Neural cell (in vitro differentiated cells): ENCODE results near the gene ADH5. TPM values are rescaled to one million over a fixed set of nuclear protein-coding genes. Genes with fewer than 3 reads are reported as not detected.
"Not testable (repeated sequence)": the region's sequence is repeated elsewhere in the genome, so short reads cannot be mapped to it uniquely, and the experiment has no call there.

ENCODE experiments used
- H2AFZ ChIP-seq: fragments of 200-600, 300-800 bp; sonication (generic), shearing (Covaris generic); 2 replicates; pipeline ENCODE4 v1.6.0; 2014; ENCODE audit warnings: low read depth, mild to moderate bottlenecking, antibody characterized with exemption, low read length, moderate library complexity
- H3F3A ChIP-seq: fragments of 200-600 bp; shearing (Covaris generic); 2 replicates; pipeline ENCODE4 v1.6.1; 2016; ENCODE audit warnings: mild to moderate bottlenecking, moderate library complexity, mixed read lengths, antibody characterized with exemption, low read length; ENCODE audit not compliant: insufficient read depth, poor library complexity, severe bottlenecking
- H3K27ac ChIP-seq: fragments of 200-600, 300-800 bp; sonication (generic), shearing (Covaris generic); 2 replicates; pipeline ENCODE4 v1.5.1; 2014; ENCODE audit warnings: mild to moderate bottlenecking, low read length, moderate library complexity
- H3K27me3 ChIP-seq: fragments of 300-800, 200-600 bp; sonication (generic), shearing (Covaris generic); 2 replicates; pipeline ENCODE4 v1.6.0; 2014; ENCODE audit warnings: mild to moderate bottlenecking, low read depth, low read length, moderate library complexity; ENCODE audit not compliant: insufficient read depth
- H3K36me3 ChIP-seq: fragments of 300-800, 200-600 bp; sonication (generic), shearing (Covaris generic); 2 replicates; pipeline ENCODE4 v1.5.1; 2014; ENCODE audit warnings: mild to moderate bottlenecking, antibody characterized with exemption, low read length, moderate library complexity; ENCODE audit not compliant: insufficient read depth
- H3K4me2 ChIP-seq: fragments of 300-800, 200-600 bp; sonication (generic), shearing (Covaris generic); 2 replicates; pipeline ENCODE4 v1.6.0; 2014; ENCODE audit warnings: mild to moderate bottlenecking, low read length
- H3K4me3 ChIP-seq: fragments of 300-800, 200-600 bp; sonication (generic), shearing (Covaris generic); 2 replicates; pipeline ENCODE4 v1.5.1; 2014; ENCODE audit warnings: mild to moderate bottlenecking, low read length, moderate library complexity
- H3K79me2 ChIP-seq: fragments of 200-600 bp; shearing (Covaris generic); replicated peaks from 2 replicates; pipeline ENCODE4 v1.6.0; 2014; ENCODE audit warnings: mild to moderate bottlenecking, low read length, moderate library complexity; ENCODE audit not compliant: insufficient read depth
- H3K9ac ChIP-seq: fragments of 300-800, 200-600 bp; sonication (generic), shearing (Covaris generic); 2 replicates; pipeline ENCODE4 v1.6.1; 2016; ENCODE audit warnings: mild to moderate bottlenecking, low read length, mixed read lengths
- H3K9me2 ChIP-seq: fragments of 200-600 bp; shearing (Covaris generic); 2 replicates; pipeline ENCODE4 v1.6.1; 2016; ENCODE audit warnings: mild to moderate bottlenecking, low read length, mixed read lengths; ENCODE audit not compliant: insufficient read depth
- H3K9me3 ChIP-seq: fragments of 200-600, 300-800 bp; sonication (generic), shearing (Covaris generic); 2 replicates; pipeline ENCODE4 v1.6.1; 2016; ENCODE audit warnings: mild to moderate bottlenecking, mixed run types, low read length, moderate library complexity, mixed read lengths
- H4K20me1 ChIP-seq: fragments of 200-600 bp; shearing (Covaris generic); 2 replicates; pipeline ENCODE4 v1.6.1; 2016; ENCODE audit warnings: mild to moderate bottlenecking, mixed run types; ENCODE audit not compliant: insufficient read depth
- EP300 ChIP-seq: fragments of 450-650 bp; conservative IDR thresholded peaks from 2 replicates; pipeline ENCODE4 v1.6.1; 2014; ENCODE audit warnings: antibody characterized with exemption, mild to moderate bottlenecking, moderate library complexity; ENCODE audit not compliant: poor library complexity, severe bottlenecking
- EZH2 ChIP-seq: fragments of 200-600, 300-800 bp; shearing (Covaris generic), sonication (generic); IDR thresholded peaks from 2 replicates; pipeline ENCODE4 v1.6.1; 2014; ENCODE audit warnings: antibody characterized with exemption, low read length, borderline replicate concordance, mild to moderate bottlenecking; ENCODE audit not compliant: insufficient read depth, poor library complexity, severe bottlenecking
- MXI1 ChIP-seq: fragments of 450-650 bp; conservative IDR thresholded peaks from 2 replicates; pipeline ENCODE4 v1.6.1; 2014; ENCODE audit warnings: antibody characterized with exemption, mild to moderate bottlenecking; ENCODE audit not compliant: poor library complexity, severe bottlenecking
- POLR2AphosphoS5 ChIP-seq: IDR thresholded peaks from 2 replicates; pipeline ENCODE4 v1.6.1; 2012
- RAD21 ChIP-seq: fragments of 450-650 bp; conservative IDR thresholded peaks from 2 replicates; pipeline ENCODE4 v1.6.1; 2014; ENCODE audit warnings: antibody characterized with exemption, mild to moderate bottlenecking, moderate library complexity
- SMC3 ChIP-seq: fragments of 450-650 bp; conservative IDR thresholded peaks from 2 replicates; pipeline ENCODE4 v1.6.1; 2014; ENCODE audit warnings: antibody characterized with exemption, mild to moderate bottlenecking, moderate library complexity; ENCODE audit not compliant: poor library complexity
- TAF1 ChIP-seq: IDR thresholded peaks from 2 replicates; pipeline ENCODE4 v1.6.1; 2012; ENCODE audit warnings: low read depth
- polyA plus RNA-seq: library from polyadenylated mRNA; depleted of rRNA; stranded (reverse); fragments of >200 nt; gene quantifications from 2 replicates; pipeline ENCODE4 v1.2.3, GENCODE V29; 2014
- TF ChIP-seq, protein P1 (sequence below): IDR thresholded peaks from 2 replicates; pipeline ENCODE4 v1.6.1; 2012; ENCODE audit warnings: borderline replicate concordance
- TF ChIP-seq, protein P2 (sequence below): fragments of 450-650 bp; IDR thresholded peaks from 2 replicates; pipeline ENCODE4 v1.5.1; 2014; ENCODE audit warnings: antibody characterized with exemption, mild to moderate bottlenecking, moderate library complexity; ENCODE audit not compliant: poor library complexity, severe bottlenecking

Gene ADH5
- polyA plus RNA-seq, 1 donor from 2014 or later: 201 TPM

DNA sequence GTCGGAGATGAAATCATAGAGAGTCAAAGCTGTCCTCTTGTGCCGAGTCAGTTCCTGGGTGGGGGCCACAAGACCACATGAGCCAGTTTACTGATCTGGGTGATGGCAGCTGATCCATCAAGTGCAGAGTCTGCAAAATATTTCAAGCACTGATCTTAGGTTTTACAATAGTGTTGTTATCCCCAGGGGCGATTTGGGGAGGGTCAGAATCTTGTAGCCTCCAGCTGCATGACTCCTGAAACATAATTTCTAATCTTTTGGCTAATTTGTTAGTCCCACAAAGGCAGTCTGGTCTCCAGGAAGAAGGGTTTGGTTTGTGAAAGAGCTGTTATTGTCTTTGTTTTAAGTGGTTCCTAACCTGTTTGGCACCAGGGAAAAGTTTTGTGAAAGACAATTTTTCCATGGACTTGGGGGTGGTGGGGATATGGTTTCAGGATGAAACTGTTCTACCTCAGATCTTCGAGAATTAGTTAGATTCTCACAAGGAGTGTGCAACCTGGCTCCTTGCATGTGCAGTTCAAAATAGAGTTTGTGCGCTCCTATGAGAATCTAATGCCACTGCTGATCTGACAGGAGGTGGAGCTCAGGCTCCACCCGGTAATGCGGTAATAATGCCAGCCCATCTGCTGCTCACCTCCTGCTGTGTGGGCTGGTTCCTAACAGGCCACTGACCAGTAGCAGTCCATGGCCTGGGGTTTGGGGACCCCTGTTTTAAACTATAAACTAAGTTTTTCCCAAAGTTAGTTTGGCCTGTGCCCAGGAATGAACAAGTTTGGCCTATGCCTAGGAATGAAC is 63.9 kb downstream of the ADH5 start:
- TF ChIP-seq, protein P1, sequence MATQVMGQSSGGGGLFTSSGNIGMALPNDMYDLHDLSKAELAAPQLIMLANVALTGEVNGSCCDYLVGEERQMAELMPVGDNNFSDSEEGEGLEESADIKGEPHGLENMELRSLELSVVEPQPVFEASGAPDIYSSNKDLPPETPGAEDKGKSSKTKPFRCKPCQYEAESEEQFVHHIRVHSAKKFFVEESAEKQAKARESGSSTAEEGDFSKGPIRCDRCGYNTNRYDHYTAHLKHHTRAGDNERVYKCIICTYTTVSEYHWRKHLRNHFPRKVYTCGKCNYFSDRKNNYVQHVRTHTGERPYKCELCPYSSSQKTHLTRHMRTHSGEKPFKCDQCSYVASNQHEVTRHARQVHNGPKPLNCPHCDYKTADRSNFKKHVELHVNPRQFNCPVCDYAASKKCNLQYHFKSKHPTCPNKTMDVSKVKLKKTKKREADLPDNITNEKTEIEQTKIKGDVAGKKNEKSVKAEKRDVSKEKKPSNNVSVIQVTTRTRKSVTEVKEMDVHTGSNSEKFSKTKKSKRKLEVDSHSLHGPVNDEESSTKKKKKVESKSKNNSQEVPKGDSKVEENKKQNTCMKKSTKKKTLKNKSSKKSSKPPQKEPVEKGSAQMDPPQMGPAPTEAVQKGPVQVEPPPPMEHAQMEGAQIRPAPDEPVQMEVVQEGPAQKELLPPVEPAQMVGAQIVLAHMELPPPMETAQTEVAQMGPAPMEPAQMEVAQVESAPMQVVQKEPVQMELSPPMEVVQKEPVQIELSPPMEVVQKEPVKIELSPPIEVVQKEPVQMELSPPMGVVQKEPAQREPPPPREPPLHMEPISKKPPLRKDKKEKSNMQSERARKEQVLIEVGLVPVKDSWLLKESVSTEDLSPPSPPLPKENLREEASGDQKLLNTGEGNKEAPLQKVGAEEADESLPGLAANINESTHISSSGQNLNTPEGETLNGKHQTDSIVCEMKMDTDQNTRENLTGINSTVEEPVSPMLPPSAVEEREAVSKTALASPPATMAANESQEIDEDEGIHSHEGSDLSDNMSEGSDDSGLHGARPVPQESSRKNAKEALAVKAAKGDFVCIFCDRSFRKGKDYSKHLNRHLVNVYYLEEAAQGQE: no peak
- TF ChIP-seq RAD21: no peak
- Histone ChIP-seq H3K9me3 (no peaks in the 10 kb centered on the region), H3K79me2 (peaks cover 3% of the 10 kb centered on the region), H3K4me2 (no peak overlapping the region), H3K27me3 (no peaks in the 10 kb centered on the region), H4K20me1 (no peaks in the 10 kb centered on the region), H3K9ac (no peak overlapping the region), H2AFZ (no peak overlapping the region), H3K36me3 (no peaks in the 10 kb centered on the region), H3K4me3 (no peak overlapping the region), H3K9me2 (no peaks in the 10 kb centered on the region), H3F3A (no peaks in the 10 kb centered on the region), H3K27ac (no peak overlapping the region)

GRCh38 chr4:99023800-99024251 is 64.8 kb downstream of the ADH5 start:
- not testable (repeated sequence) for H2AFZ ChIP-seq, H3K36me3 ChIP-seq, H3K9ac ChIP-seq, H3F3A ChIP-seq, H3K9me2 ChIP-seq, H3K4me3 ChIP-seq, H3K79me2 ChIP-seq, H4K20me1 ChIP-seq, H3K4me2 ChIP-seq, H3K9me3 ChIP-seq, H3K27me3 ChIP-seq, H3K27ac ChIP-seq

DNA sequence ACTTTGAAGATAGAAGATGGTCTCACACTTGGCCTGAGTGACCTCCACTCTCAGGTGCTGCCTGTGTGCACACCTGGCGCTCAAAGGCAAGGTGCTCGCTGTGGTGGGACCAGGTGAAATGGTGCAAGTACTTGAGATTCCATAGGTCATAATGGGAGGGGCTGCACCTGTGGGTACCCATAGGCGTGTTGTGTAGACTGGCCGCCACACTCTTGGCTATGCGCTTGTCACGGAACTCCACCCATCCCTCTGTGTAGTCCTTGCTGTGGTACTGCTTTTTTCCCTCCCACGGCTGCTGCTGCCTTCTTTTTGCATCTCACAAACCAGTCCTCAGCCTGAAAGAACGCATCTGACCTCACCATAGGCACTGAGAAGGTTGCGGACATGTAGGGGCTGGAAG is 66.0 kb downstream of the ADH5 start:
- Histone ChIP-seq H3K27me3 (no peaks in the 10 kb centered on the region), H4K20me1 (no peaks in the 10 kb centered on the region), H3F3A (no peaks in the 10 kb centered on the region), H3K4me3 (no peak overlapping the region), H3K79me2 (peaks cover 3% of the 10 kb centered on the region), H3K9ac (no peak overlapping the region), H3K9me3 (no peaks in the 10 kb centered on the region), H2AFZ (no peak overlapping the region), H3K4me2 (no peak overlapping the region), H3K9me2 (no peaks in the 10 kb centered on the region), H3K36me3 (no peaks in the 10 kb centered on the region), H3K27ac (no peak overlapping the region)
- TF ChIP-seq, protein P1: no peak
- TF ChIP-seq EZH2: no peak
- no peak for TF ChIP-seq MXI1
- no peak for TF ChIP-seq POLR2AphosphoS5
- TF ChIP-seq, protein P2, sequence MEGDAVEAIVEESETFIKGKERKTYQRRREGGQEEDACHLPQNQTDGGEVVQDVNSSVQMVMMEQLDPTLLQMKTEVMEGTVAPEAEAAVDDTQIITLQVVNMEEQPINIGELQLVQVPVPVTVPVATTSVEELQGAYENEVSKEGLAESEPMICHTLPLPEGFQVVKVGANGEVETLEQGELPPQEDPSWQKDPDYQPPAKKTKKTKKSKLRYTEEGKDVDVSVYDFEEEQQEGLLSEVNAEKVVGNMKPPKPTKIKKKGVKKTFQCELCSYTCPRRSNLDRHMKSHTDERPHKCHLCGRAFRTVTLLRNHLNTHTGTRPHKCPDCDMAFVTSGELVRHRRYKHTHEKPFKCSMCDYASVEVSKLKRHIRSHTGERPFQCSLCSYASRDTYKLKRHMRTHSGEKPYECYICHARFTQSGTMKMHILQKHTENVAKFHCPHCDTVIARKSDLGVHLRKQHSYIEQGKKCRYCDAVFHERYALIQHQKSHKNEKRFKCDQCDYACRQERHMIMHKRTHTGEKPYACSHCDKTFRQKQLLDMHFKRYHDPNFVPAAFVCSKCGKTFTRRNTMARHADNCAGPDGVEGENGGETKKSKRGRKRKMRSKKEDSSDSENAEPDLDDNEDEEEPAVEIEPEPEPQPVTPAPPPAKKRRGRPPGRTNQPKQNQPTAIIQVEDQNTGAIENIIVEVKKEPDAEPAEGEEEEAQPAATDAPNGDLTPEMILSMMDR: no peak
- TF ChIP-seq TAF1: no peak
- TF ChIP-seq EP300: no peak
- no peak for TF ChIP-seq SMC3
- no peak for TF ChIP-seq RAD21
